Neuronal stem cell (in vitro differentiated cells): ENCODE results near the gene WDR76.

Experiments
- DNase-seq: peaks from one replicate; pipeline ENCODE4 v3.0.0-alpha.2; 2013; ENCODE audit warnings: low spot score
- H2AFZ ChIP-seq: one replicate; pipeline ENCODE4 v1.6.1; 2013; ENCODE audit warnings: mild to moderate bottlenecking, low read length, inconsistent platforms
- H2AK5ac ChIP-seq: 2 replicates; pipeline ENCODE4 v1.6.1; 2013; ENCODE audit warnings: low read depth, mild to moderate bottlenecking, inconsistent platforms, low read length, moderate library complexity, mixed read lengths
- H2BK120ac ChIP-seq: 2 replicates; pipeline ENCODE4 v1.6.1; 2013; ENCODE audit warnings: low read depth, mild to moderate bottlenecking, inconsistent platforms, low read length, moderate library complexity, mixed read lengths
- H2BK12ac ChIP-seq: one replicate; pipeline ENCODE4 v1.6.1; 2013; ENCODE audit warnings: low read length, inconsistent platforms
- H2BK15ac ChIP-seq: 2 replicates; pipeline ENCODE4 v1.6.1; 2013; ENCODE audit warnings: mild to moderate bottlenecking, low read length, inconsistent platforms, mixed read lengths
- H2BK5ac ChIP-seq: one replicate; pipeline ENCODE4 v1.6.1; 2013; ENCODE audit warnings: inconsistent platforms, mild to moderate bottlenecking, low read length, moderate library complexity
- H3K14ac ChIP-seq: one replicate; pipeline ENCODE4 v1.6.1; 2013; ENCODE audit warnings: low read length, inconsistent platforms
- H3K18ac ChIP-seq: 2 replicates; pipeline ENCODE4 v1.6.1; 2013; ENCODE audit warnings: low read length, inconsistent platforms
- H3K23ac ChIP-seq: 2 replicates; pipeline ENCODE4 v1.6.1; 2013; ENCODE audit warnings: low read depth, mild to moderate bottlenecking, mixed read lengths, low read length, inconsistent platforms; ENCODE audit not compliant: poor library complexity
- H3K27ac ChIP-seq: replicated peaks from 3 replicates; pipeline ENCODE4 v1.5.1; 2013; ENCODE audit warnings: low read length, inconsistent platforms
- H3K27me3 ChIP-seq, 3 experiments: 2 replicates each; pipeline ENCODE4 v1.6.1; 2013; ENCODE audit warnings: low read length in 3 of 3, mild to moderate bottlenecking in 2 of 3, inconsistent platforms in 1 of 3, low read depth in 1 of 3, mixed read lengths in 1 of 3, moderate library complexity in 1 of 3; ENCODE audit not compliant: control insufficient read depth in 3 of 3, insufficient read depth in 3 of 3
- H3K36me3 ChIP-seq, 2 donors: replicated peaks in 1 of 2; 2 replicates each; pipeline ENCODE4 v1.6.1; 2013; ENCODE audit warnings: low read length in 2 of 2; ENCODE audit not compliant: control insufficient read depth in 2 of 2, insufficient read depth in 2 of 2
- H3K4ac ChIP-seq: 2 replicates; pipeline ENCODE4 v1.6.1; 2013; ENCODE audit warnings: inconsistent platforms, mild to moderate bottlenecking, low read length, moderate library complexity
- H3K4me1 ChIP-seq, 2 donors: 1 replicate in 1 of 2; 2 replicates in 1 of 2; pipeline ENCODE4 v1.6.1; 2013; ENCODE audit warnings: low read length in 2 of 2, low read depth in 1 of 2; ENCODE audit not compliant: control insufficient read depth in 2 of 2, insufficient read depth in 1 of 2
- H3K4me2 ChIP-seq: one replicate; pipeline ENCODE4 v1.6.1; 2013; ENCODE audit warnings: mild to moderate bottlenecking, low read length, inconsistent platforms; ENCODE audit not compliant: insufficient read depth, poor library complexity, severe bottlenecking
- H3K4me3 ChIP-seq, 2 donors: 2 replicates each; pipeline ENCODE4 v1.5.1; 2013; ENCODE audit warnings: low read length in 2 of 2, mild to moderate bottlenecking in 2 of 2, inconsistent platforms in 1 of 2, moderate library complexity in 1 of 2
- H3K79me1 ChIP-seq: one replicate; pipeline ENCODE4 v1.6.1; 2013; ENCODE audit warnings: low read depth, mild to moderate bottlenecking, inconsistent platforms, low read length, moderate library complexity
- H3K9ac ChIP-seq: one replicate; pipeline ENCODE4 v1.6.1; 2013; ENCODE audit warnings: mild to moderate bottlenecking, low read depth, low read length, inconsistent platforms; ENCODE audit not compliant: poor library complexity
- H3K9me3 ChIP-seq, 2 donors: replicated peaks in 1 of 2; 2 replicates each; pipeline versions ENCODE3 to v1.6.1; 2013; ENCODE audit warnings: low read length in 2 of 2, mild to moderate bottlenecking in 2 of 2, inconsistent platforms in 1 of 2, low read depth in 1 of 2, mixed read lengths in 1 of 2, moderate library complexity in 1 of 2; ENCODE audit not compliant: control insufficient read depth in 2 of 2, insufficient read depth in 1 of 2
- H4K8ac ChIP-seq: one replicate; pipeline ENCODE4 v1.6.1; 2013; ENCODE audit warnings: low read depth, mild to moderate bottlenecking, inconsistent platforms, low read length, moderate library complexity
- H4K91ac ChIP-seq: one replicate; pipeline ENCODE4 v1.6.1; 2013; ENCODE audit warnings: low read length, low read depth, mild to moderate bottlenecking, inconsistent platforms; ENCODE audit not compliant: poor library complexity
- WGBS, 2 donors: extraction: QIAGEN DNeasy Blood & Tissue Kit; methylation state at CpG; one replicate each; pipeline ENCODE4 v1.1.7; 2013; ENCODE audit warnings: missing lambda C conversion rate in 2 of 2, mixed read lengths in 1 of 2; ENCODE audit not compliant: insufficient read length in 2 of 2, insufficient replicate concordance in 1 of 2; ENCODE audit errors: extremely low coverage in 2 of 2; 5-methylcytosine and 5-hydroxymethylcytosine counted together

The WDR76 gene

DNA sequence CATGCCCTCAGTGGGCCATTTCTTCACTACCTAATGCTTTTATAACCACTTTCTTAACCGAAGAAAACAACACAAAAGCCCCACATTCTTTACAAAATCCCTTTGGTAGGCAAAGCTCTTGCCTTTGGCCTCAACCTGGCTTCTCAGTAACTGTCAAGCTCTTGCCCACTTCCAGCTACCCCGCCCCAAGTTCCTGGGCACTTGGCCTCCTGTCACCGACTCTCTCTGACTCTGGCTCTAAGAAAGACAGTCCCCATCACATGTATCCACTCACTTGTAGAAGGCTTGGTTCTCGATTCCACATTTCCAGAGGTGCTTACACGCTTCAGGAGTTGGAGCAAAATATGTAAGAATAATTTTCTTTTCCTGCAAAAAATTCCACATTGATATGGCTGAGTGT is 61.1 kb downstream of the WDR76 start:
- no peaks in the 10 kb centered on the region for H3K27me3 ChIP-seq
- H3K9ac ChIP-seq = no peak overlapping the region
- DNase-seq = no peak
- no peak overlapping the region for H3K4me2 ChIP-seq
- no peak overlapping the region for H2BK15ac ChIP-seq
- H3K9me3 ChIP-seq = no peaks in the 10 kb centered on the region
- H2BK120ac ChIP-seq = no peak overlapping the region
- H2BK5ac ChIP-seq = no peak overlapping the region
- peaks cover 5 to 15% of the 10 kb centered on the region in 2 donors for H3K36me3 ChIP-seq
- no peak overlapping the region for H3K18ac ChIP-seq
- H4K91ac ChIP-seq = no peak overlapping the region
- H2AFZ ChIP-seq = no peak overlapping the region
- H4K8ac ChIP-seq = no peak overlapping the region
- H2AK5ac ChIP-seq = no peak overlapping the region
- H3K23ac ChIP-seq = no peak overlapping the region
- no CpG with 5 or more reads among the region's 5 CpGs for WGBS, 2 donors
- H3K4me3 ChIP-seq = no peak overlapping the region
- H3K27ac ChIP-seq = no peak overlapping the region
- H2BK12ac ChIP-seq = no peak overlapping the region
- no peak overlapping the region for H3K14ac ChIP-seq
- no peaks in the 10 kb centered on the region for H3K4me1 ChIP-seq
- peaks cover 2% of the 10 kb centered on the region for H3K79me1 ChIP-seq
- no peak overlapping the region for H3K4ac ChIP-seq

DNA sequence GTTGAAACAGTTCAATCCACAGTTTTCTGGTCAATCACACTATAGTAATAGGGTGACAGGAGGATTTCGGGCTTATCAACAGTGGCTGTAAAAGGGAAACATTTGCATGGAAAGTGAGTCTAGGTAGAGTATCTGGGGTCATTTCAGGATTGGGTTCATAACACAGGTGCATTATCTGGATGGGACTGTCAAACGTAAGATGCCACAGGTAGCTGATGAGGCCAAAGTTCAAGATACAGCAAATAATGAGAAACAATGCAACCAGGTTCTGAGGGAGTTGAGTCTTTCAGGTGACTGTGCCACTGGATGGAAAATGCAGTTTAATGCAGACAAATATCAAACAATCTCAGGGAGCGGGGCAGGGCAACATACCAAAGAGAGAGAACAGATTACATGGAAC is 62.2 kb downstream of the WDR76 start:
- Histone ChIP-seq H3K4me2 (no peak overlapping the region), H3K9ac (no peak overlapping the region), H3K9me3 (no peaks in the 10 kb centered on the region), H3K79me1 (peaks cover 2% of the 10 kb centered on the region), H3K36me3 (peaks cover 5 to 7% of the 10 kb centered on the region in 2 donors), H3K23ac (no peak overlapping the region), H2BK15ac (no peak overlapping the region), H3K18ac (no peak overlapping the region), H4K91ac (no peak overlapping the region), H3K14ac (no peak overlapping the region), H3K4ac (no peak overlapping the region), H2BK12ac (no peak overlapping the region), H2BK5ac (no peak overlapping the region), H3K27me3 (no peaks in the 10 kb centered on the region), H3K4me1 (peaks cover 0 to 2% of the 10 kb centered on the region in 2 donors), H3K27ac (no peak overlapping the region), H2AFZ (no peak overlapping the region), H3K4me3 (no peak overlapping the region), H2BK120ac (no peak overlapping the region), H4K8ac (no peak overlapping the region), H2AK5ac (no peak overlapping the region)
- WGBS, 2 donors = no CpG with 5 or more reads among the region's 3 CpGs
- no peak for DNase-seq

DNA sequence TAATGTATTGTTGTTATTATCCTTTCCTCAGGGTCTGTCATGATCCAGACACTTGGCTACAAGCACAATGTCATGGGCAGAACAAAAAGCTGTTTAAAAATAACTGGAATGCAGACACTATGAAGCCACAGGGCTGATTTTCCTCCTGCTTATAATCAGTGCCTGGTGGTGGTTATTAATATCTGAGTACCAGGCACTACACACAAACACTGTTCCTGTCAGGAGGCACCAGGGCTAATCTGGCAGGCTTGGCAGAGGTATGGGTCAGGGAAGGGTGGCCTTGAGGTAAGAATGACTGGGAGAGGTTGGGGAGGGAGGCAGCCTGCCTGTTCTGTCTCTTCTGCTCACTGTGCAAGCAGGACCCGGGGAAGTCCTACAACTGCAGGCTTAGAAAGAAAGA is 67.2 kb downstream of the WDR76 start:
- Histone ChIP-seq H3K23ac (no peak overlapping the region), H3K14ac (no peak overlapping the region), H3K4ac (no peak overlapping the region), H3K9me3 (no peaks in the 10 kb centered on the region), H2BK15ac (no peak overlapping the region), H3K27ac (no peak overlapping the region), H2BK12ac (no peak overlapping the region), H3K36me3 (peaks cover 0 to 2% of the 10 kb centered on the region in 2 donors), H2BK5ac (no peak overlapping the region), H2AK5ac (no peak overlapping the region), H3K4me1 (peaks cover 0 to 2% of the 10 kb centered on the region in 2 donors), H4K8ac (no peak overlapping the region), H3K9ac (no peak overlapping the region), H2BK120ac (no peak overlapping the region), H4K91ac (no peak overlapping the region), H3K27me3 (no peaks in the 10 kb centered on the region), H3K79me1 (peaks cover 2% of the 10 kb centered on the region), H2AFZ (no peak overlapping the region), H3K18ac (no peak overlapping the region), H3K4me2 (no peak overlapping the region), H3K4me3 (no peak overlapping the region)
- no CpG with 5 or more reads among the region's 1 CpG for WGBS, 2 donors
- DNase-seq = no peak

DNA sequence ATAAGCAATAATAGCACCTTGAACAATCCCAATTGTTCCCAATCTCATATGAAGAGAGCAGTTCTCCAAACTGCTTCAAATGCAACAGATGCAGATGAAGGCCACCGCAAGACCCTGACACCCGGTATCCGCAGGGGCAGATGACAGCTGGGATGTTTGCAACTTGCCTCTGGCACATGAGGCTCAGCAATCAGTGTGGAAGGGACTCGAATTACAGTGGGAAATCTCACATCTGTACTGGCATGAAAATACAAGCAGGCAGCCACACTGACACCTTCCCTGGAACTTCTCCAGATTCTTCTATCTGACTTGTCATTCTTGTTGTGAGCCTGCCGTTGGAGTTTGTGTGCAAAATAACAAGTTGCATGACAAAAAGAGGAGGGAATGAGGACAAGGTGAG is 68.8 kb downstream of the WDR76 start:
- no peak overlapping the region for H4K8ac ChIP-seq
- H3K27ac ChIP-seq = no peak overlapping the region
- H3K18ac ChIP-seq = no peak overlapping the region
- no peaks in the 10 kb centered on the region for H3K27me3 ChIP-seq
- H3K4me2 ChIP-seq = no peak overlapping the region
- no peak overlapping the region for H3K14ac ChIP-seq
- no peak overlapping the region for H2BK15ac ChIP-seq
- DNase-seq = no peak
- no peak overlapping the region for H2BK5ac ChIP-seq
- H3K9me3 ChIP-seq = no peaks in the 10 kb centered on the region
- H2BK120ac ChIP-seq = no peak overlapping the region
- peaks cover 2% of the 10 kb centered on the region for H3K79me1 ChIP-seq
- H3K4me1 ChIP-seq = peaks cover 0 to 2% of the 10 kb centered on the region in 2 donors
- no peak overlapping the region for H2AK5ac ChIP-seq
- no peak overlapping the region for H3K9ac ChIP-seq
- H3K23ac ChIP-seq = no peak overlapping the region
- WGBS, 2 donors = no CpG with 5 or more reads among the region's 5 CpGs
- H4K91ac ChIP-seq = no peak overlapping the region
- no peak overlapping the region for H2BK12ac ChIP-seq
- no peak overlapping the region for H3K4ac ChIP-seq
- H2AFZ ChIP-seq = no peak overlapping the region
- H3K36me3 ChIP-seq = peaks cover 0 to under 1% of the 10 kb centered on the region in 2 donors
- H3K4me3 ChIP-seq = no peak overlapping the region
